ENCODE data around the gene MAP3K8.

The MAP3K8 gene

DNA sequence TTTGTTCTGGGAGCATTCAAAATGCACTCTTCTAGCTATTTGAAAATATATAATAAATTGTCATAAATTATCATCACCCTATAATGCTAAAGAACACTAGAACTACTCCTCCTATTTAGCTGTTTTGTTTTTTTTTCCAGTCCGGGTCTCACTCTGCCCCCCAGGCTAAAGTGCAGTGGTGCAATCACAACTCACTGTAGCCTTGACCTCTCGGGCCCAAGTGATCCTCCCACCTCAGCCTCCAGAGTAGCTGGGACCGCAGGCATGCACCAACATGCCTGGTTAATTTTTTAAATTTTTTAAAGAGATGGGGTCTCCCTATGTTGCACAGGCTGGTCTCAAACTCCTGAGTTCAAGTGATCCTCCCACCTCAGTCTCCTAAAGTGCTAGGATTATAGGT lies 43.8 kb upstream of the MAP3K8 start:
- no peaks in the 10 kb centered on the region for H3K9me3 ChIP-seq
- H3K4me3 ChIP-seq (ENCODE audit: low read depth, low read length) = no peak overlapping the region
- TF ChIP-seq, protein P1, sequence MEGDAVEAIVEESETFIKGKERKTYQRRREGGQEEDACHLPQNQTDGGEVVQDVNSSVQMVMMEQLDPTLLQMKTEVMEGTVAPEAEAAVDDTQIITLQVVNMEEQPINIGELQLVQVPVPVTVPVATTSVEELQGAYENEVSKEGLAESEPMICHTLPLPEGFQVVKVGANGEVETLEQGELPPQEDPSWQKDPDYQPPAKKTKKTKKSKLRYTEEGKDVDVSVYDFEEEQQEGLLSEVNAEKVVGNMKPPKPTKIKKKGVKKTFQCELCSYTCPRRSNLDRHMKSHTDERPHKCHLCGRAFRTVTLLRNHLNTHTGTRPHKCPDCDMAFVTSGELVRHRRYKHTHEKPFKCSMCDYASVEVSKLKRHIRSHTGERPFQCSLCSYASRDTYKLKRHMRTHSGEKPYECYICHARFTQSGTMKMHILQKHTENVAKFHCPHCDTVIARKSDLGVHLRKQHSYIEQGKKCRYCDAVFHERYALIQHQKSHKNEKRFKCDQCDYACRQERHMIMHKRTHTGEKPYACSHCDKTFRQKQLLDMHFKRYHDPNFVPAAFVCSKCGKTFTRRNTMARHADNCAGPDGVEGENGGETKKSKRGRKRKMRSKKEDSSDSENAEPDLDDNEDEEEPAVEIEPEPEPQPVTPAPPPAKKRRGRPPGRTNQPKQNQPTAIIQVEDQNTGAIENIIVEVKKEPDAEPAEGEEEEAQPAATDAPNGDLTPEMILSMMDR (IDR thresholded peaks at IDR 0.05; ENCODE audit: low read depth, low read length) = no peak
- no peak for DNase-seq
- H3K36me3 ChIP-seq = no peaks in the 10 kb centered on the region
- 0 out of 2 replicates have a peak, but pooled peaks cover 9% of the 10 kb centered on the region for H3K27me3 ChIP-seq
- H3K4me1 ChIP-seq = no peaks in the 10 kb centered on the region

DNA sequence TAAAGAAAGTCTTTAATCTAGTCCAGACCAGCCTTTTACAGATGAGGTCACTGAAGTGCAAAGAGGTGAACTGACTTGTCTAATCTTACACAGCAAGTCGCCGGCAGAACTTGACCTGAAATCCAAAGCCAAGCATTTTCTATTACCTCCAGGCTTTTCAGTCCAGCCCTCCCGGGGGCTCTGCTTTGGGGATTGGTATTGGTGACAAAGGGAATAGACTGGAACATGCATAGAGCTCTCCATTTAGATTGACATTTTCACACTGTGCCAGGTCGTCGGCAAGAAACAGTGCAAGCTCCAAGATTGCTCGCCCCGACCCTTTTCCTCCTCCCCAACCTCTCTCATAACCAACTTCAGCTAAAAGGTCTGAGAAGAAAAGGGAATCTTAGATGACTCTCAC lies 42.7 kb upstream of the MAP3K8 start:
- no peaks in the 10 kb centered on the region for H3K36me3 ChIP-seq
- H3K9me3 ChIP-seq = no peaks in the 10 kb centered on the region
- no peak overlapping the region for H3K4me3 ChIP-seq (ENCODE audit: low read depth, low read length)
- H3K4me1 ChIP-seq = no peaks in the 10 kb centered on the region
- H3K27me3 ChIP-seq = peaks cover 10% of the 10 kb centered on the region; the same call in 1 of the 2 replicates
- TF ChIP-seq, protein P1 (IDR thresholded peaks at IDR 0.05; ENCODE audit: low read depth, low read length) = no peak
- no peak for DNase-seq

DNA sequence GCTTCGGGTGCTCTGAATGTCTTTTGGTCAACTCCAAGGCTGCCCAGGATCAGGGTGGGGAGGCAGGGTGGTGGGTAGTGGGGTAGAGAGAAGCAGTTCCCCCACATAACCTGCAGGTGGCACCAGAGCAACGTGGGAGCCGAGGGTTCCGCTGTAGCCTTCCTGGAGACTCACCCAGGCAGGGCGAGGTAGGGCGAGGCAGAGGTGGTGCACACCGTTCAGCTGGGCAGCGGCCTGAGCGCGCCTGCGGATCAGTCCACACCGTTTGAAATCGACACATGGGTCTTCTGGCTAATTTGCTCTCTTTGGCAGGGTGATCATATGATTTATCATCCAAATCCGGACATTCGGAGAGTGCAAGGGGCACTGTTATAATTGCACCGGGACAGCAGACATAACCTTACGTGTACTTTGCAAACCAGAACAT lies 41.4 kb upstream of the MAP3K8 start:
- Histone ChIP-seq H3K4me3 (ENCODE audit: low read depth, low read length) (no peak overlapping the region), H3K36me3 (no peaks in the 10 kb centered on the region), H3K4me1 (no peaks in the 10 kb centered on the region), H3K9me3 (no peaks in the 10 kb centered on the region), H3K27me3 (peaks cover 15% of the 10 kb centered on the region; the same call in 1 of the 2 replicates)
- TF ChIP-seq, protein P1 (IDR thresholded peaks at IDR 0.05; ENCODE audit: low read depth, low read length) = peak; percentile 81
- peak; percentile 71 for DNase-seq

DNA sequence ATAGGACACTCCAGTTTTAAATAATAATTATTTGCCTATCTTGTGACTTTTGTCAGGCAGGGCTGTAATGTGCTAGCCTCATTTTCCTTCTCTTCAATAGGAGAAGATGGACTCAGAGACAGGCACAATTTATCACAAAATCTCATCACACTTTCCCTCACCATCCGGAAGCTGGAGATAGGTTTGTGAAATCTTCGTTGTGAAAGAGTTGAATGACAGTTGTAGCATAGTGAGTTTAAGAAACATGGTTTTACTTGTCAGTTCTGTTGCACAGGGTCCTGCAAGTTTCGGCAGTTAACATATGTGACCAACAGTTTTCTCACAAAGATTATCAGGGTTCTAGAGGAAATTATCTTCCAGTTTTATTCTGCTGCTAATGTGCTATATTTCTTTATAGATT lies 37.7 kb upstream of the MAP3K8 start:
- TF ChIP-seq, protein P1 (IDR thresholded peaks at IDR 0.05; ENCODE audit: low read depth, low read length) = no peak
- Histone ChIP-seq H3K36me3 (no peaks in the 10 kb centered on the region), H3K4me1 (no peaks in the 10 kb centered on the region), H3K9me3 (no peaks in the 10 kb centered on the region), H3K27me3 (peaks cover 15% of the 10 kb centered on the region; the same call in 1 of the 2 replicates), H3K4me3 (ENCODE audit: low read depth, low read length) (no peak overlapping the region)
- no peak for DNase-seq

DNA sequence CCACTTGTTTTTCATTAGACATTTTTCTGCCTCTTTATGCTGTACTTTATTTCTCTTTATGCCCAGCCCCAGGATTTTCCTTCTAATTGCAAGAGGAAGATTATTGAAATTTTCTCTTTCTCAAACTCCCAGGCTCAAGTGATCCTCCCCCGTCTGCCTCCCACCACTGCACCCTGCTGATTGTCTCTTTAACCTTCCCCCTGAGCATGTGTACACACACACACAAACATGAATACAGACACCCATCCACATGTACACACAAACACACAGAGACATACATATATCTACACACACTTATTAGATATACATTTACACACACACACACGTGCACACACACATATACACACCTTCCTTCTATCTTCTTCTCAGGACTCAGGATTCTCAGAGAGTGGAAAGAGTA lies 37.3 kb upstream of the MAP3K8 start:
- H3K27me3 ChIP-seq = peaks cover 15% of the 10 kb centered on the region; the same call in 1 of the 2 replicates
- H3K4me3 ChIP-seq (ENCODE audit: low read depth, low read length) = no peak overlapping the region
- no peak for DNase-seq
- TF ChIP-seq, protein P1 (IDR thresholded peaks at IDR 0.05; ENCODE audit: low read depth, low read length) = no peak
- H3K9me3 ChIP-seq = no peaks in the 10 kb centered on the region
- no peaks in the 10 kb centered on the region for H3K4me1 ChIP-seq
- no peaks in the 10 kb centered on the region for H3K36me3 ChIP-seq

DNA sequence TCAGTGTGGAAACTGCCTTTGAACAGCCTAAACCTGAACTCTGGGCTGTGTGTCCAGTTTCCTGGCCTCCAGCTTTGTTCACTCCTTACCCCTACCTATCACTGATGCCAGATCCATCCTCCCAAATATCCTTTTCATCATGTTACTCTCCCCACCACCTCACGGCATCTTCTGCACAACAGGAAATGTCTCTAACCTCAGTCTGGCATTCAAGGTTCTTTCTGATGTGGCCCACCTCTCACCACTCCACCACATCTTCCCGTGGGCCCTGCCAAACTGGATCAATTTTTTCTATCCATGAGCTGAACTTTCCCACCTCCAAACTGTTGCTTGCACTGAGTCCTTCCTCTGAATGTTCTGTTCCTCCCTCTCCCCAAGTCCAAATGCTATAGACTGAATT lies 35.8 kb upstream of the MAP3K8 start:
- H3K27me3 ChIP-seq = peaks cover 15% of the 10 kb centered on the region; the same call in 1 of the 2 replicates
- TF ChIP-seq, protein P1 (IDR thresholded peaks at IDR 0.05; ENCODE audit: low read depth, low read length) = no peak
- no peaks in the 10 kb centered on the region for H3K9me3 ChIP-seq
- DNase-seq = no peak
- H3K4me1 ChIP-seq = no peaks in the 10 kb centered on the region
- no peak overlapping the region for H3K4me3 ChIP-seq (ENCODE audit: low read depth, low read length)
- H3K36me3 ChIP-seq = no peaks in the 10 kb centered on the region
